CD14-positive monocyte (primary cell): ENCODE measurements around the gene CCT7. TPM values are rescaled to one million over a fixed set of nuclear protein-coding genes. Genes with fewer than 3 reads are reported as not detected.

Source experiments
- DNase-seq, 3 donors: peaks; one replicate each; pipeline ENCODE4 v3.0.0-alpha.2; 2011 to 2022
- H2AFZ ChIP-seq: 2 replicates; pipeline ENCODE4 v1.6.0; 2012; ENCODE audit warnings: mild to moderate bottlenecking, low read depth, low read length, inconsistent platforms; ENCODE audit not compliant: insufficient read depth, poor library complexity, severe bottlenecking
- H3K27ac ChIP-seq, 2 donors: 1 replicate in 1 of 2; 2 replicates in 1 of 2; pipeline ENCODE4 v1.5.1; 2012 to 2013; ENCODE audit warnings: low read length in 2 of 2, control low read depth in 1 of 2, inconsistent platforms in 1 of 2, low read depth in 1 of 2, mild to moderate bottlenecking in 1 of 2
- H3K27me3 ChIP-seq, 2 donors: one replicate each; pipeline versions ENCODE4 v1.6.0 to v1.6.1; 2011 to 2013; ENCODE audit warnings: low read length in 2 of 2; ENCODE audit not compliant: control insufficient read depth in 2 of 2, insufficient read depth in 2 of 2
- H3K36me3 ChIP-seq, 2 donors: replicated peaks in 1 of 2; 1 replicate in 1 of 2; 2 replicates in 1 of 2; pipeline versions ENCODE4 v1.5.1 to v1.6.1; 2012 to 2013; ENCODE audit warnings: low read length in 2 of 2, control low read depth in 1 of 2, inconsistent platforms in 1 of 2, mild to moderate bottlenecking in 1 of 2; ENCODE audit not compliant: insufficient read depth in 2 of 2, control insufficient read depth in 1 of 2
- H3K4me1 ChIP-seq, 2 donors: 1 replicate in 1 of 2; 2 replicates in 1 of 2; pipeline versions ENCODE4 v1.5.1 to v1.6.1; 2012 to 2013; ENCODE audit warnings: low read length in 2 of 2, control low read depth in 1 of 2, inconsistent platforms in 1 of 2, mild to moderate bottlenecking in 1 of 2, moderate library complexity in 1 of 2; ENCODE audit not compliant: insufficient read depth in 2 of 2, control insufficient read depth in 1 of 2
- H3K4me2 ChIP-seq: replicated peaks from 2 replicates; pipeline ENCODE3; 2012; ENCODE audit warnings: low read length, moderate library complexity, mild to moderate bottlenecking; ENCODE audit not compliant: poor library complexity, severe bottlenecking; ENCODE audit errors: extremely low read depth
- H3K4me3 ChIP-seq, 3 experiments: fragments of 200-600 bp in 1 of 3; sonication (generic) in 1 of 3; replicated peaks in 1 of 3; 1 replicate in 2 of 3; 2 replicates in 1 of 3; pipeline ENCODE4 v1.5.1; 2011 to 2013; ENCODE audit warnings: low read length in 3 of 3, mild to moderate bottlenecking in 3 of 3, control low read depth in 2 of 3, low read depth in 2 of 3, inconsistent platforms in 1 of 3, moderate library complexity in 1 of 3
- H3K79me2 ChIP-seq: 2 replicates; pipeline ENCODE4 v1.6.0; 2012; ENCODE audit warnings: mild to moderate bottlenecking, control low read depth, inconsistent platforms, low read length, moderate library complexity; ENCODE audit not compliant: insufficient read depth
- H3K9ac ChIP-seq: 2 replicates; pipeline ENCODE4 v1.6.0; 2017; ENCODE audit warnings: low read length, mild to moderate bottlenecking; ENCODE audit not compliant: insufficient read depth, poor library complexity, severe bottlenecking
- H3K9me3 ChIP-seq, 2 donors: replicated peaks in 1 of 2; 1 replicate in 1 of 2; 2 replicates in 1 of 2; pipeline versions ENCODE4 v1.5.1 to v1.6.1; 2012 to 2013; ENCODE audit warnings: low read length in 2 of 2, control low read depth in 1 of 2; ENCODE audit not compliant: control insufficient read depth in 1 of 2, insufficient read depth in 1 of 2
- H4K20me1 ChIP-seq: 2 replicates; pipeline ENCODE4 v1.6.0; 2012; ENCODE audit warnings: mild to moderate bottlenecking, low read length, control low read depth, moderate library complexity; ENCODE audit not compliant: insufficient read depth
- H3K27ac Mint-ChIP-seq, 7 donors: one replicate each; pipeline ENCODE4 v1.8.0; 2020; ENCODE audit warnings: mild to moderate bottlenecking in 7 of 7, mixed read lengths in 7 of 7, moderate library complexity in 6 of 7, inconsistent platforms in 2 of 7
- H3K27me3 Mint-ChIP-seq, 3 donors: one replicate each; pipeline ENCODE4 v1.8.0; 2021 to 2022; ENCODE audit warnings: low read depth in 3 of 3, mild to moderate bottlenecking in 3 of 3, mixed read lengths in 3 of 3, moderate library complexity in 3 of 3, inconsistent platforms in 1 of 3
- H3K36me3 Mint-ChIP-seq, 2 donors: one replicate each; pipeline ENCODE4 v1.8.0; 2020; ENCODE audit warnings: mixed read lengths in 2 of 2, inconsistent platforms in 1 of 2, mild to moderate bottlenecking in 1 of 2
- H3K4me1 Mint-ChIP-seq: one replicate; pipeline ENCODE4 v1.8.0; 2020; ENCODE audit warnings: mild to moderate bottlenecking, mixed read lengths
- H3K4me3 Mint-ChIP-seq, 2 donors: one replicate each; pipeline ENCODE4 v1.8.0; 2020; ENCODE audit warnings: mild to moderate bottlenecking in 2 of 2, mixed read lengths in 2 of 2, moderate library complexity in 1 of 2
- H3K9me3 Mint-ChIP-seq, 7 donors: one replicate each; pipeline ENCODE4 v1.8.0; 2020 to 2022; ENCODE audit warnings: mixed read lengths in 7 of 7, mild to moderate bottlenecking in 6 of 7, moderate library complexity in 6 of 7, inconsistent platforms in 2 of 7
- CTCF ChIP-seq: fragments of 200-600 bp; IDR thresholded peaks from one replicate; pipeline ENCODE4 v1.8.0; 2022; ENCODE audit warnings: antibody characterized with exemption, mild to moderate bottlenecking
- WGBS: methylation state at CpG from one replicate; pipeline ENCODE4 v1.1.5; 2013; ENCODE audit warnings: missing lambda C conversion rate; ENCODE audit not compliant: insufficient coverage; 5-methylcytosine and 5-hydroxymethylcytosine counted together
- intact Hi-C, 2 donors: fragments of 100-400 bp; cut with micrococcal nuclease; formaldehyde crosslinking; loops; one replicate each; pipeline versions ENCODE4 v1.15.0 to v1.15.1; 2023
- polyA plus RNA-seq, 3 donors: library from polyadenylated mRNA; depleted of rRNA in 1 of 3; unstranded in 2 of 3; stranded (reverse) in 1 of 3; fragments of 300-500 nt in 2 of 3; fragments of >200 nt in 1 of 3; fragmentation: Illumina TruSeq in 2 of 3; gene quantifications; 1 replicate in 2 of 3; 2 replicates in 1 of 3; pipeline ENCODE4 v1.2.3, GENCODE V29; 2012 to 2021

Gene CCT7
- polyA plus RNA-seq, 3 donors, result 56.8 to 151 (median 134) TPM

- Mint-ChIP-seq H3K4me1 (peaks cover 21% of the 10 kb centered on the region), H3K27ac (no peak overlapping the region), H3K27me3 (peaks cover 66 to 77% (median 76%) of the 10 kb centered on the region in 3 donors), H3K36me3 (no peaks in the 10 kb centered on the region), H3K9me3 (peaks cover 0 to 26% (median 16%) of the 10 kb centered on the region in 7 donors), H3K4me3 (peak overlapping the region; percentile 9 to 87)
- 2% methylated on average over 70 of the region's 82 CpGs for WGBS
- no peak for TF ChIP-seq CTCF
- H3K4me3 ChIP-seq, result peak overlapping the region in 1 of 3 experiments; percentile 51
- H3K27me3 ChIP-seq, result peaks cover 62 to 79% of the 10 kb centered on the region in 2 donors
- no peaks in the 10 kb centered on the region for H4K20me1 ChIP-seq
- peaks cover 0 to 24% of the 10 kb centered on the region in 2 donors for H3K9me3 ChIP-seq
- H3K4me2 ChIP-seq, result peak overlapping the region; percentile 67
- no peak overlapping the region for H2AFZ ChIP-seq
- H3K4me1 ChIP-seq, result peaks cover 21 to 36% of the 10 kb centered on the region in 2 donors
- H3K36me3 ChIP-seq, result no peaks in the 10 kb centered on the region
- no peaks in the 10 kb centered on the region for H3K79me2 ChIP-seq
- no peak overlapping the region for H3K9ac ChIP-seq
- H3K27ac ChIP-seq, result no peak overlapping the region
- intact Hi-C loops, result no loop called here
- peak in 2 of 3 donors; percentile 5 to 50 for DNase-seq
Observed at GRCh38 chr2:73291461-73292315, 57.6 kb downstream of the CCT7 start.

- TF ChIP-seq CTCF, result no peak
- H3K79me2 ChIP-seq, result no peaks in the 10 kb centered on the region
- 10% methylated on average over 38 of the region's 38 CpGs for WGBS
- H4K20me1 ChIP-seq, result no peaks in the 10 kb centered on the region
- H2AFZ ChIP-seq, result no peak overlapping the region
- H3K27ac ChIP-seq, result no peak overlapping the region
- intact Hi-C loops, result no loop called here
- Mint-ChIP-seq H3K4me1 (peaks cover 17% of the 10 kb centered on the region), H3K27ac (no peak overlapping the region), H3K9me3 (peaks cover 0 to 26% (median 16%) of the 10 kb centered on the region in 7 donors), H3K27me3 (peaks cover 74 to 84% (median 82%) of the 10 kb centered on the region in 3 donors), H3K4me3 (peak overlapping the region; percentile 24 to 87), H3K36me3 (no peaks in the 10 kb centered on the region)
- H3K9me3 ChIP-seq, result peaks cover 0 to 24% of the 10 kb centered on the region in 2 donors
- H3K4me2 ChIP-seq, result peak overlapping the region; percentile 67
- peaks cover 17 to 32% of the 10 kb centered on the region in 2 donors for H3K4me1 ChIP-seq
- peak overlapping the region in 1 of 3 experiments; percentile 51 for H3K4me3 ChIP-seq
- peaks cover 68 to 86% of the 10 kb centered on the region in 2 donors for H3K27me3 ChIP-seq
- no peaks in the 10 kb centered on the region for H3K36me3 ChIP-seq
- H3K9ac ChIP-seq, result no peak overlapping the region
- DNase-seq, result no peak
Observed at GRCh38 chr2:73292316-73292905, 58.3 kb downstream of the CCT7 start.
